H1 (cell line): Measurements from ENCODE around the gene WDR64. TPM values are rescaled to one million over a fixed set of nuclear protein-coding genes. Genes with fewer than 3 reads are reported as not detected.

Experiments
- CTCF ChIA-PET: fragments of 300-600 bp; sonication (Branson Sonifier 250); formaldehyde crosslinking; loops from one replicate; lab custom pipeline; 2021; ENCODE audit not compliant: partially characterized antibody; lab: Charles Lee
- POLR2A ChIA-PET: fragments of 300-600 bp; sonication (Branson Sonifier 250); formaldehyde crosslinking; loops from one replicate; lab custom pipeline; 2021; ENCODE audit warnings: inconsistent platforms; ENCODE audit not compliant: partially characterized antibody; lab: Charles Lee
- DNase-seq, 2 experiments: peaks; one replicate each; pipeline versions ENCODE4 v3.0.0 to v3.0.0-alpha.2; 2010 to 2022; ENCODE audit warnings: low spot score in 2 of 2, low read depth in 1 of 2, mixed read lengths in 1 of 2
- FAIRE-seq: peaks from 2 replicates; lab custom pipeline; 2011; peaks lifted over from hg19 to GRCh38; lab: Jason Lieb, UNC
- H2AFZ ChIP-seq: 2 replicates; pipeline ENCODE4 v1.8.1; 2012; ENCODE audit warnings: low read length, inconsistent platforms
- H2AK5ac ChIP-seq: 2 replicates; pipeline ENCODE4 v1.6.1; 2013; ENCODE audit warnings: low read depth, low read length
- H2BK120ac ChIP-seq: replicated peaks from 2 replicates; pipeline ENCODE3; 2013; ENCODE audit warnings: low read depth, low read length, inconsistent platforms
- H2BK12ac ChIP-seq: 2 replicates; pipeline ENCODE4 v1.6.1; 2013; ENCODE audit warnings: low read depth, low read length
- H2BK15ac ChIP-seq: 2 replicates; pipeline ENCODE4 v1.6.1; 2013; ENCODE audit warnings: low read length
- H2BK20ac ChIP-seq: 2 replicates; pipeline ENCODE4 v1.6.1; 2013; ENCODE audit warnings: low read length
- H2BK5ac ChIP-seq: 2 replicates; pipeline ENCODE4 v1.6.1; 2013; ENCODE audit warnings: low read depth, low read length
- H3K14ac ChIP-seq: 2 replicates; pipeline ENCODE4 v1.6.1; 2013; ENCODE audit warnings: inconsistent platforms; ENCODE audit not compliant: insufficient read length
- H3K18ac ChIP-seq: 2 replicates; pipeline ENCODE4 v1.6.1; 2013; ENCODE audit warnings: low read length; ENCODE audit errors: extremely low read depth
- H3K23ac ChIP-seq: 2 replicates; pipeline ENCODE4 v1.6.1; 2013; ENCODE audit warnings: inconsistent platforms; ENCODE audit not compliant: insufficient read length
- H3K23me2 ChIP-seq: 2 replicates; pipeline ENCODE4 v1.6.1; 2013; ENCODE audit warnings: low read depth, low read length
- H3K27ac ChIP-seq: 2 replicates; pipeline ENCODE4 v1.6.1; 2011; ENCODE audit warnings: low read depth, low read length, inconsistent platforms
- H3K27me3 ChIP-seq, 4 experiments: replicated peaks in 1 of 4; 1 replicate in 1 of 4; 2 replicates in 3 of 4; pipeline versions ENCODE4 v1.6.1 to v1.8.1; 2011 to 2013; ENCODE audit warnings: low read length in 3 of 4, mild to moderate bottlenecking in 3 of 4, inconsistent platforms in 2 of 4, mixed read lengths in 2 of 4, moderate library complexity in 1 of 4; ENCODE audit not compliant: control insufficient read depth in 3 of 4, insufficient read depth in 3 of 4; ENCODE audit errors: extremely low read depth in 1 of 4
- H3K36me3 ChIP-seq, 4 experiments: 2 replicates each; pipeline versions ENCODE4 v1.6.1 to v1.8.1; 2011 to 2013; ENCODE audit warnings: mild to moderate bottlenecking in 4 of 4, low read length in 3 of 4, moderate library complexity in 2 of 4, control low read depth in 1 of 4, inconsistent platforms in 1 of 4; ENCODE audit not compliant: insufficient read depth in 4 of 4, control insufficient read depth in 2 of 4
- H3K4ac ChIP-seq: replicated peaks from 2 replicates; pipeline ENCODE3; 2013; ENCODE audit warnings: low read length, low read depth, mixed read lengths, inconsistent platforms; ENCODE audit not compliant: insufficient read length
- H3K4me1 ChIP-seq, 4 experiments: replicated peaks in 1 of 4; 1 replicate in 1 of 4; 2 replicates in 3 of 4; pipeline versions ENCODE4 v1.6.1 to v1.8.1; 2011 to 2013; ENCODE audit warnings: low read length in 3 of 4, inconsistent platforms in 2 of 4, mixed read lengths in 1 of 4; ENCODE audit not compliant: insufficient read depth in 4 of 4, control insufficient read depth in 3 of 4
- H3K4me2 ChIP-seq, 2 experiments: 2 replicates each; pipeline versions ENCODE4 v1.6.1 to v1.8.1; 2011 to 2013; ENCODE audit warnings: low read depth in 2 of 2, low read length in 2 of 2, control low read depth in 1 of 2, inconsistent platforms in 1 of 2, mild to moderate bottlenecking in 1 of 2; ENCODE audit not compliant: insufficient read depth in 1 of 2
- H3K4me3 ChIP-seq, 4 experiments: fragments of 200-600, 300-600 bp in 1 of 4; sonication (generic), shearing (Covaris generic), sonication (Bioruptor Twin) in 1 of 4; 2 replicates each; pipeline versions ENCODE4 v1.5.1 to v1.8.1; 2011 to 2016; ENCODE audit warnings: low read length in 4 of 4, low read depth in 3 of 4, control low read depth in 2 of 4, inconsistent platforms in 2 of 4, mild to moderate bottlenecking in 2 of 4, mixed read lengths in 1 of 4, moderate library complexity in 1 of 4; ENCODE audit not compliant: insufficient read depth in 2 of 4; ENCODE audit errors: extremely low read depth in 1 of 4
- H3K56ac ChIP-seq: replicated peaks from 2 replicates; pipeline ENCODE3; 2013; ENCODE audit warnings: low read depth, mild to moderate bottlenecking, mixed read lengths, low read length, inconsistent platforms; ENCODE audit not compliant: insufficient read length
- H3K79me1 ChIP-seq: 2 replicates; pipeline ENCODE4 v1.6.1; 2013; ENCODE audit warnings: low read depth, low read length, control low read depth
- H3K79me2 ChIP-seq, 2 experiments: 2 replicates each; pipeline versions ENCODE4 v1.6.1 to v1.8.1; 2012 to 2013; ENCODE audit warnings: low read length in 2 of 2, mild to moderate bottlenecking in 2 of 2, inconsistent platforms in 1 of 2; ENCODE audit not compliant: insufficient read depth in 2 of 2, control insufficient read depth in 1 of 2
- H3K9ac ChIP-seq, 4 experiments: replicated peaks in 1 of 4; 1 replicate in 1 of 4; 2 replicates in 3 of 4; pipeline versions ENCODE4 v1.6.1 to v1.8.1; 2011 to 2013; ENCODE audit warnings: low read depth in 3 of 4, low read length in 3 of 4, control low read depth in 2 of 4, mild to moderate bottlenecking in 2 of 4, moderate library complexity in 2 of 4, inconsistent platforms in 1 of 4; ENCODE audit errors: extremely low read depth in 1 of 4
- H3K9me3 ChIP-seq, 2 experiments: 2 replicates each; pipeline versions ENCODE4 v1.6.1 to v1.8.1; 2012 to 2013; ENCODE audit warnings: mild to moderate bottlenecking in 2 of 2, moderate library complexity in 2 of 2, control low read depth in 1 of 2, inconsistent platforms in 1 of 2, low read depth in 1 of 2, low read length in 1 of 2, mixed read lengths in 1 of 2; ENCODE audit not compliant: insufficient read depth in 2 of 2
- H4K20me1 ChIP-seq, 2 experiments: replicated peaks in 1 of 2; 2 replicates each; pipeline versions ENCODE3 to v1.8.1; 2011 to 2013; ENCODE audit warnings: inconsistent platforms in 2 of 2, low read length in 2 of 2, mild to moderate bottlenecking in 1 of 2; ENCODE audit not compliant: insufficient read depth in 2 of 2, control insufficient read depth in 1 of 2
- H4K5ac ChIP-seq: 2 replicates; pipeline ENCODE4 v1.6.1; 2013; ENCODE audit warnings: low read length, low read depth, mixed read lengths, inconsistent platforms; ENCODE audit not compliant: insufficient read length
- H4K8ac ChIP-seq: 2 replicates; pipeline ENCODE4 v1.8.0; 2013; ENCODE audit warnings: mild to moderate bottlenecking, moderate library complexity, low read length, inconsistent platforms; ENCODE audit not compliant: insufficient read depth; ENCODE audit errors: extremely low read depth
- H4K91ac ChIP-seq: replicated peaks from 2 replicates; pipeline ENCODE3; 2013; ENCODE audit warnings: low read length, mixed read lengths, inconsistent platforms; ENCODE audit not compliant: insufficient read length
- FOSL1 ChIP-seq: IDR thresholded peaks from 2 replicates; pipeline ENCODE4 v1.6.1; 2011; ENCODE audit warnings: mild to moderate bottlenecking, low read depth, low read length, moderate library complexity; ENCODE audit not compliant: insufficient read depth
- POU5F1 ChIP-seq: IDR thresholded peaks from 2 replicates; pipeline ENCODE4 v1.6.1; 2011; ENCODE audit warnings: low read depth, mild to moderate bottlenecking, low read length, moderate library complexity
- RAD21 ChIP-seq, 2 experiments: IDR thresholded peaks in 1 of 2; conservative IDR thresholded peaks in 1 of 2; 2 replicates each; pipeline ENCODE4 v1.6.1; 2011; ENCODE audit warnings: low read depth in 2 of 2, low read length in 2 of 2, improper control_type of control experiment in 1 of 2, inconsistent platforms in 1 of 2, mild to moderate bottlenecking in 1 of 2, moderate library complexity in 1 of 2
- RBBP5 ChIP-seq: IDR thresholded peaks from 2 replicates; pipeline ENCODE4 v1.7.1; 2012; ENCODE audit warnings: low read depth, mild to moderate bottlenecking, inconsistent platforms, low read length, moderate library complexity, borderline replicate concordance
- WGBS, 2 experiments: shearing (Covaris generic) in 1 of 2; methylation state at CpG; one replicate each; pipeline versions ENCODE4 v1.1.6 to v1.1.7; 2013 to 2015; ENCODE audit warnings: low lambda C conversion rate in 2 of 2, mixed read lengths in 2 of 2, inconsistent platforms in 1 of 2, low coverage in 1 of 2, missing lambda C conversion rate in 1 of 2; ENCODE audit not compliant: insufficient replicate concordance in 2 of 2, insufficient coverage in 1 of 2, insufficient read length in 1 of 2; ENCODE audit errors: extremely low coverage in 1 of 2, missing lambda C conversion rate in 1 of 2; 5-methylcytosine and 5-hydroxymethylcytosine counted together
- polyA plus RNA-seq, 7 experiments: library from polyadenylated mRNA; depleted of rRNA in 3 of 7; stranded (reverse) in 5 of 7; unstranded in 2 of 7; fragments of >200 nt in 5 of 7; fragments of 200-250 nt in 2 of 7; gene quantifications; 1 replicate in 5 of 7; 2 replicates in 1 of 7; 4 replicates in 1 of 7; pipeline versions ENCODE4 v1.2.1 to v1.2.3, GENCODE V29; 2011 to 2013; ENCODE audit warnings: missing spikeins in 2 of 7, mixed read lengths in 2 of 7
- total RNA-seq: library from RNA; stranded (reverse); fragmentation: NEBNext Ultra II Directional; extraction: Animal tissue kit (Norgen Biotek cat#: 25700); gene quantifications from 2 replicates; pipeline ENCODE4 v1.2.1, GENCODE V29; 2021

The WDR64 gene
- total and polyA plus RNA-seq, 2 of the 8 experiments (the other 6 are each of a cell fraction or from before 2014, with no cell fraction given): 0.02 TPM; not detected in 1

- Histone ChIP-seq H3K23me2 (no peaks in the 10 kb centered on the region), H4K5ac (no peak overlapping the region), H3K4me1 (no peaks in the 10 kb centered on the region), H3K27me3 (peaks cover 0 to 1% (median 0%) of the 10 kb centered on the region in 4 experiments; a peak in 1 of 7 replicates), H2BK20ac (no peak overlapping the region), H3K79me2 (no peaks in the 10 kb centered on the region), H3K9ac (no peak overlapping the region), H2BK120ac (no peak overlapping the region), H3K36me3 (no peaks in the 10 kb centered on the region), H3K4me3 (no peak overlapping the region), H2BK5ac (no peak overlapping the region), H4K8ac (no peak overlapping the region), H2AK5ac (no peak overlapping the region), H2BK15ac (no peak overlapping the region), H3K23ac (no peak overlapping the region), H4K20me1 (no peaks in the 10 kb centered on the region), H3K14ac (no peak overlapping the region), H4K91ac (no peak overlapping the region), H3K4me2 (no peak overlapping the region), H3K18ac (no peak overlapping the region), H2BK12ac (no peak overlapping the region), H3K27ac (no peak overlapping the region), H3K4ac (no peak overlapping the region), H3K9me3 (no peaks in the 10 kb centered on the region), H2AFZ (no peak overlapping the region), H3K79me1 (no peaks in the 10 kb centered on the region), H3K56ac (no peak overlapping the region)
- TF ChIP-seq FOSL1: no peak
- no peak for TF ChIP-seq POU5F1
- TF ChIP-seq RAD21 (IDR thresholded peaks at IDR 0.05 in 1 of 2, conservative IDR thresholded peaks at IDR 0.05 in 1 of 2; ENCODE audit: low read depth in 2 of 2, low read length in 2 of 2): no peak
- TF ChIP-seq RBBP5: no peak
- POLR2A ChIA-PET: no interaction called here
- no peak for DNase-seq
- WGBS, 2 experiments: 89% methylated on average over 8 of the region's 8 CpGs; no CpG with 5 or more reads in 1 of the 2 experiments
- FAIRE-seq: no peak
- CTCF ChIA-PET: interaction anchor here (0.6 to 1.3 kb wide), 3 partner anchors 9 to 214 kb away, joined by 3 to 5 read pairs (median 3); no protein-coding TSS in a partner anchor
Observed at GRCh38 chr1:241615043-241615974, 36.8 kb upstream of the WDR64 start.
